Uterus (tissue), 2 donors: ENCODE measurements around the gene SH3RF3.

ENCODE experiments used
- CTCF ChIP-seq, 4 experiments: fragments of 200-600 bp in 2 of 4; fragments of 450-650 bp in 2 of 4; sonication (generic) in 2 of 4; IDR thresholded peaks; one replicate each; pipeline ENCODE4 v1.5.1; 2016 to 2019; ENCODE audit warnings: antibody characterized with exemption in 4 of 4, mild to moderate bottlenecking in 2 of 4, moderate library complexity in 1 of 4
- POLR2A ChIP-seq, 2 donors: fragments of 450-650 bp; IDR thresholded peaks; one replicate each; pipeline ENCODE4 v1.6.1; 2016; ENCODE audit warnings: antibody characterized with exemption in 2 of 2, mild to moderate bottlenecking in 1 of 2, moderate library complexity in 1 of 2

GRCh38 chr2:109527079-109527478 is 398.1 kb downstream of the SH3RF3 start:
- TF ChIP-seq CTCF (IDR thresholded peaks at IDR 0.05) (no peak), POLR2A (IDR thresholded peaks at IDR 0.05) (no peak)
